GM10266 (cell line): ENCODE results near the gene BRICD5.

Experiments
- DNase-seq: peaks from one replicate; pipeline ENCODE4 v3.0.0; 2012; ENCODE audit errors: extremely low spot score
- TF ChIP-seq, protein P1 (sequence below): IDR thresholded peaks from 2 replicates; pipeline ENCODE4 v1.5.1; 2012; ENCODE audit warnings: mild to moderate bottlenecking, low read depth; ENCODE audit not compliant: control insufficient read depth, insufficient read depth; ENCODE audit errors: missing control alignments

Gene BRICD5

DNA sequence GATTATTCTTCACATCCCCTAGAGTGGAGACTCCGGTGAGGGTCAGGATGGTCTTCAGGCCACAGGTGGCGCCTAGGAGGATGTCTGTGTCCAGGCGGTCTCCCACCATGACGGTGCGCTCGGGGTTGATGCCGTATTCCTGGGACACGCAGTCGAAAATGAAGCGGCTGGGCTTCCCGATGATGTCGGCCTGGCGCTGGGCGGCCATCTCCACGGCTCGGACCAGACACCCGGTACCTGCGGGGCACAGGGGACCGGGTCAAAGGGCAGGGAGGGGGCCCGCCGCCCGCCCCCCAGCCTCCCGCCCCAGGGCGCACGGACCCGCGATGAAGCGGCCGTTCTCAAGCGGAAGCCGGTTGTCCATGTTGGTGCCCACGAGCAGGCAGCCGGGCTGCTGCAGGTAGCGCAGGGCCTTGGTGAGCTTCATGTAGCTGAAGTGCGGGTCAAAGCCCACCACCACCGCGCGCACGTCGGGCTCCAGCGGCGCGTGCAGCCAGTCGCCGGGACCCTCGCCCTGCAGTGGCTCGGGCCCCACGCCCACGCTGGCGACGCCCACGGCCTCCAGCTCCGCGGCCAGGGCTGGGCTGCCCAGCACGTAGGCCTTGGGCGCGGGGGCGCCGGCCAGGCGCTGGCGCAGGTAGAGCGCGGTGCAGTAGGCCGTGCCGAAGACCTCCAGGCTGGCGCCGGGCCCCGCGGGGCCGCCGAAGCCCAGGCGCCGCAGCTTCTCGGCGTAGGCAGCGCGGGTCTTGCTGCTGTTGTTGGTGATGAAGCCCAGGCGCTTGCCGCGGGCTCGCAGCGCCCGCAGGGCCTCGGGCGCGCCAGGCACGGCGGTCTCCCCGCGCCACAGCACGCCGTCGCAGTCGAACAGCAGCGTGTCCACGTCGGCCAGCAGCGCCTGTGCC is 3.4 kb upstream of the BRICD5 start:
- no peak for DNase-seq

DNA sequence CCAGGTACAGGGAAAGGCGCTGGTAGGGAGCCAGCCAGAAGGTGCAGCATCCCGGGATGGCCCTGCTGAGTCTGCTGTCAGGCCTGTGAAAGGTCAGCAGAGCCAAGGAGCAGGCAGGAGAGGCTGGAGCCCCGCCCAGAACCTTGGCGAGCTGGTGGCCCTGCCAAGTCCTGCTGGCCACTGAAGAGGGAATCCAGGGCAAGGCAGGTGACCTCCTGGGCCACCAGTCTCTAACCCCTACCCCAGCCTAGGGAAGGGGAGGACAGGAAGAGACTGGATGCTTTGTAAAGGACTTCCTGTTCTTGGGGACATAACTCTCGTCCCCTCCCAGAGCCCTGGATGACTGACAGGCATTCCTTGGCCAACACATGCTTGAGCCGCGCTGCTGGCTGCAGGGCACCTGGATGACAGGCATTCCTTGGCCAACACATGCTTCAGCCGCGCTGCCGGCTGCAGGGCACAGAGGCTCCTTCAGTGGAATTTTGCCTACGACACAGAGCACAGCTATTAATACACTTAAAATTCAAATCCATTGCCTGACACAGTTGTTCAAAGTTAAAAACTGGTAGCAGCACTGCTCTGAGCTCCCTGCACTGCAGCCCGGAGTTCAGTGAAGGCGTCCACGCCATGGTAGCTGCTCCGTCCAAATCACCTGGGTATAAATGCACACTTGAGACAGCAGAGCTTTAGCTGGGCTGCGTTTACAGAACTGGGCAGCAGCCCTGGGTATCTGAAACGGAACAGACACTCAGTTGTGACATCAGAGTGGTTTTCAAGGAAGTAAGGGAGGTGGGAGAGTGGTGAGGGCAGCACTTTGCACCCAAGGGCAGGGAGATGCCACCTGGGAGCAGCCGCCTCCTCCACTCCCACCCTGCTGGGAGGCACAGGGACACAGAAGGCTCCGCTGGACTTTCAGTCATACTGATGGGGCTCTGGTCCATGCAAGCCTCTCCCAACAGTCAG is 2.0 kb upstream of the BRICD5 start:
- TF ChIP-seq, protein P1, sequence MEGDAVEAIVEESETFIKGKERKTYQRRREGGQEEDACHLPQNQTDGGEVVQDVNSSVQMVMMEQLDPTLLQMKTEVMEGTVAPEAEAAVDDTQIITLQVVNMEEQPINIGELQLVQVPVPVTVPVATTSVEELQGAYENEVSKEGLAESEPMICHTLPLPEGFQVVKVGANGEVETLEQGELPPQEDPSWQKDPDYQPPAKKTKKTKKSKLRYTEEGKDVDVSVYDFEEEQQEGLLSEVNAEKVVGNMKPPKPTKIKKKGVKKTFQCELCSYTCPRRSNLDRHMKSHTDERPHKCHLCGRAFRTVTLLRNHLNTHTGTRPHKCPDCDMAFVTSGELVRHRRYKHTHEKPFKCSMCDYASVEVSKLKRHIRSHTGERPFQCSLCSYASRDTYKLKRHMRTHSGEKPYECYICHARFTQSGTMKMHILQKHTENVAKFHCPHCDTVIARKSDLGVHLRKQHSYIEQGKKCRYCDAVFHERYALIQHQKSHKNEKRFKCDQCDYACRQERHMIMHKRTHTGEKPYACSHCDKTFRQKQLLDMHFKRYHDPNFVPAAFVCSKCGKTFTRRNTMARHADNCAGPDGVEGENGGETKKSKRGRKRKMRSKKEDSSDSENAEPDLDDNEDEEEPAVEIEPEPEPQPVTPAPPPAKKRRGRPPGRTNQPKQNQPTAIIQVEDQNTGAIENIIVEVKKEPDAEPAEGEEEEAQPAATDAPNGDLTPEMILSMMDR = no peak
- DNase-seq = no peak

More for the DNA sequence above, 3.4 kb upstream of the BRICD5 start:
- TF ChIP-seq, protein P1 = no peak

DNA sequence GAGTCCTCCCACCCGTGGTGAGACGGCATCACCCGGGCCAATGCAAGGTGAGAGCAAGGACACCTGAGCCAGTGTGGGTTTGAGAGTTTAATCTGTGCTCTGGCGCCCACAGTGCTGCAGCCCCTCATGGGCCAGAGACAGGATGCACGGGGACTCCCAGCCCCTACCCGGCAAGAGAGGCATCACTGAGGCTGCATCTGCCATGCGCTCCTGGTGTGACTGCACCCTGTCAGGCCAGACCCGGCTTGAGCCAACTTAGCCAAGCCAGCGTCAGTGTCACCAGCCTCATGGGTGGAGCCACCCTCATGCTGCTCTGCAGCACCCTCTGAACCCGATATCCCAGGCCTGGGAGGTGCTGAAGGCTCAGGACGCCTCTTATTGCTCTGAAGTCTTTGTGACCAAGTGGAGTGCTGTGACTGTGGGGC is 1.3 kb upstream of the BRICD5 start:
- DNase-seq = no peak
- TF ChIP-seq, protein P1 = no peak

DNA sequence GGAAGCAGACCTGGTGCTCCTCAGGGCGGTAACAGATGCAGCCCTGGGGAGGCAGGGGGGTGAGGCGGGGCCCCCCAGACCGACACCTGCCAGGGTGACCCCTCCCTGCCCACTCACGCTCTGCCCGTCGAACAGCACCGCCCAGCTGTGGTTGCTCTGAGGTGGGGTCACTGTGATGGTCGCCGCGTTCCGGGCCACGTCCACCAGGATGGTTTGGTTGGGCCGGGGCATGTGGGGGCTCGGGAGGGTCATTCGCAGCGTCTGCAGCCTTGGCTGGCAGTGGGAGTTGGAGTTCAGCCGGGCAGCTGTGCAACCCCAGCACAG is 692 bp downstream of the BRICD5 start:
- no peak for DNase-seq
- TF ChIP-seq, protein P1 = no peak

DNA sequence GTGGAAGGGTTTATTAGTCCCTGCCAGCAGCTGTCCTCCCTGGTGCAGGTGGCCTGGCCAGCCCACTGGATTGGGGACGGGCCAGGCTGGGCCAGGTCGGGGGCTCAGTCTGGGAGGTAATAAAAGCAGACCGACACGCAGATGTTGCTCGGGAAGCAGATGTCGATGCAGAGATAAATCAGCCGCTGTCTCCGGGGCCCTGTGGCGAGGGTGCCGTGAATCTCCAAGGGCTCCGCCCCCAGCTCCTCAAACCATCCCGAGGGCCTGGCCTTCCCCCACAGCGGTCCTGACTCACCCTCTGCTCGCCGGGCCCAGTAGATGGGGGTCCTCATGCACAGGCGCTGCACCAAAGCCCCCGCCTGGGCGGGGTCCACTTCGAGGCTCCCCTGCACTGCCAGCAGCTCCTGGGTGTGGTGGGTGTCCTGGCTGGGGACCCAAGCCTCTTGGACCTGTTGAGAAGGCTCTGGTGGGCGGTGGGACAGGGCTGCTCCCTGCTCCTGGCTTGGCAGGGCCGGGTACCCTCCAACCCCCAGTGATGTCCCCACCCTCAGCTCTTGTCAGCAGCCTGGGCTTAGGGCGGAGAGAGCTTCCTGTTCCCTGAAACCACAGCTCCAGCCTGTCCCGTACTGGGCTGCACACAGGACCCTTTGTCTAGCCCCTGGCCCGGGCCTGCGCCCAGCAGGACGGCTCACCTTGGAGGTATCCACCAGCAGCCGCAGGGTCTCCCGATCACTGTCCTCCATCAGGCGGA is 1.2 kb downstream of the BRICD5 start:
- DNase-seq = no peak
- TF ChIP-seq, protein P1 = no peak

DNA sequence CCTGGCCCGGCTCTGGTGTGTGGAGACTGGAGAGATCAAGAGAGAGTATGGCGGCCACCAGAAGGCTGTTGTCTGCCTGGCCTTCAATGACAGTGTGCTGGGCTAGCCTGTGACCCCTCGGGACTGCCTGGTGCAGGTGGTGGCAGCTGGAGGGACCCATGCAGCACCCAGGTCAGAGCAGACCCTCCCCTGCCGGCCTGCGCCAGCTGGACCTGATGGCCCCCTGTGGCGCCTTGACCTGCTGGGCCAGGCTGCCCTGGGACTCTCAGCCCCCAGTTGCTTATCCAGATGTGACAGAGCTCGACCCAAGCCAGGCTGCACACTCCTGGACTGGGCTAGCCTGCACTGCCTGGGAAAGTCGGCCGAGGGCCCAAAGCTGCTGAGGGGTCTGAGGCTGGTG is 1.9 kb downstream of the BRICD5 start:
- TF ChIP-seq, protein P1 = no peak
- no peak for DNase-seq
